ENCODE results near the gene SHANK1. TPM values are rescaled to one million over a fixed set of nuclear protein-coding genes. Genes with fewer than 3 reads are reported as not detected.
A peak's percentile ranks its signal among the peaks of the same experiment; 100 is the strongest.

Gene SHANK1
- total RNA-seq, 2 experiments from 2014 or later: 0.03 to 13.1 TPM

DNA sequence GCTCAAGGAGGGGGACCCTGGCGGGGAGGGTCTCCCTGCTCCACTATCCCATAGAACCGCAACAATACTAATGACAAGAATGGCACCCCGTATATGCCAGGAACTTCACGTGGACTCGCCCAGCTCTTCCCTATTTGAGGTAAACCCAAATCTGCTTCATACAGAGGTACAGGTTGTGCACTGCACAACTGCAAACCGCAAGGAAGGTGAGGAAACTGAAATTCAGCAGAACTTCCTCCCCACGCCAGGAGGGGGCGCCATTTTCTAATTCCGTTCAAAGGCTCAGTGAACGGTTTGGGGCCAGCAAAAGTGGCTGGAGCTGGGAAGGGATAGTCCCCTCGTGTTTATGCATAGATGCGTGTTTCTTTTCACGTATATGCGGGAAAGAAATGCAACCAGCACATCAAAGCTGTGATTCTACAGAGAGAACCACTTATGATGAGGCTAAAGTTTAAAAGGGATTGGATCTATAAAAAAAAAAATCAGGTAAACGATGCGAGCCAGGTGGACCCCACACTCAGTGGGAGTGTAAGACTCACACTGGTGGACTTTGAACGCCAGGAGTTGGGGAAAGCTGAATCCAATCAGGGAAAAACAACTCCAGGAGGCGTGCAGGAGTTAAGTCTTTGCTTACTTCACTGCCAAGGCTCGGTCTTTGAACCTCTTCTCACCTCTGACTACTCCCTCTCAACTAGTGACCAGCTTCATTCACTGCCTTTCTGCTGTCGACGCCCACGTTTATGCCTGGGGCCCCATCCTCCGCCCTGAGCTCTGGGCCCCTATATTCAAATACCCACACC is 50.1 kb downstream of the SHANK1 start:
- Histone ChIP-seq H3K9me3 (ENCODE audit: low read length) (no peaks in the 10 kb centered on the region), H3K4me1 (ENCODE audit: insufficient read depth, low read length, poor library complexity, severe bottlenecking) (no peaks in the 10 kb centered on the region), H3K4me3 (ENCODE audit: low read depth, low read length, poor library complexity, severe bottlenecking) (no peak overlapping the region), H2AFZ (ENCODE audit: low read length) (no peak overlapping the region), H3K79me2 (ENCODE audit: insufficient read depth, low read depth, low read length) (no peaks in the 10 kb centered on the region), H3K27ac (ENCODE audit: low read depth, low read length, poor library complexity, severe bottlenecking) (no peak overlapping the region), H3K36me3 (ENCODE audit: insufficient read depth, low read length) (no peaks in the 10 kb centered on the region), H3K9me2 (ENCODE audit: insufficient read depth, low read length) (no peaks in the 10 kb centered on the region), H4K20me1 (ENCODE audit: insufficient read depth, low read length) (no peaks in the 10 kb centered on the region), H3K4me2 (ENCODE audit: low read length) (no peak overlapping the region)
- DNase-seq (ENCODE audit: low spot score): peak; percentile 47
- BruUV-seq (replicated peaks): no TSS peak
- CTCF ChIA-PET (ENCODE audit: unreplicated experiment): no interaction called here
- POLR2A ChIA-PET: no interaction called here
- TF ChIP-seq, protein P1, sequence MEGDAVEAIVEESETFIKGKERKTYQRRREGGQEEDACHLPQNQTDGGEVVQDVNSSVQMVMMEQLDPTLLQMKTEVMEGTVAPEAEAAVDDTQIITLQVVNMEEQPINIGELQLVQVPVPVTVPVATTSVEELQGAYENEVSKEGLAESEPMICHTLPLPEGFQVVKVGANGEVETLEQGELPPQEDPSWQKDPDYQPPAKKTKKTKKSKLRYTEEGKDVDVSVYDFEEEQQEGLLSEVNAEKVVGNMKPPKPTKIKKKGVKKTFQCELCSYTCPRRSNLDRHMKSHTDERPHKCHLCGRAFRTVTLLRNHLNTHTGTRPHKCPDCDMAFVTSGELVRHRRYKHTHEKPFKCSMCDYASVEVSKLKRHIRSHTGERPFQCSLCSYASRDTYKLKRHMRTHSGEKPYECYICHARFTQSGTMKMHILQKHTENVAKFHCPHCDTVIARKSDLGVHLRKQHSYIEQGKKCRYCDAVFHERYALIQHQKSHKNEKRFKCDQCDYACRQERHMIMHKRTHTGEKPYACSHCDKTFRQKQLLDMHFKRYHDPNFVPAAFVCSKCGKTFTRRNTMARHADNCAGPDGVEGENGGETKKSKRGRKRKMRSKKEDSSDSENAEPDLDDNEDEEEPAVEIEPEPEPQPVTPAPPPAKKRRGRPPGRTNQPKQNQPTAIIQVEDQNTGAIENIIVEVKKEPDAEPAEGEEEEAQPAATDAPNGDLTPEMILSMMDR (conservative IDR thresholded peaks at IDR 0.05; ENCODE audit: low read length): peak; percentile 94
- TF ChIP-seq EZH2phosphoT487 (IDR thresholded peaks at IDR 0.05; ENCODE audit: borderline replicate concordance, low read depth, low read length): no peak
- intact Hi-C loops (cut with micrococcal nuclease; ENCODE audit: unreplicated experiment): loop anchor here (1.0 kb wide), 1 partner anchor 114 kb away; no protein-coding TSS in a partner anchor

DNA sequence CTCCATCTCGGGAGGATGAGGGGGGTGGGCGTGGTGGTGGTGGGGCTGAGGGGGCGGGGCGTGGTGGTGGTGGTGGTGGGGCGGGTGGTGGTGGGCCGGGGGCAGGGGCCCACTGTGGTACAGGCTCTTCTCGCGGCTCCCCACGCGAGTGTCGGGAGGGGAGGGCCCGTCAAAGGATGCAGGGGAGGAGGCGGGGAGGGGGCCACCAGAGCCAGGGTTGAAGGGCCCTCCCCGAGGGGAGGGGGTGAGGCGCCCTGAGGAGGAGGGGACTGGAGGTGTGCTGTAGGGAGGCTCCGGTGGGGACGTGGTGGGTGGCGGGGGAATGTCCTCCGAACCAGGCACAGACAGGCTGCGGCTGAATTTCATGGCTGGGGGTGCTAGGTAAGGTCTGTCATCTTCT is 50.7 kb downstream of the SHANK1 start:
- no TSS peak for BruUV-seq (replicated peaks)
- Histone ChIP-seq H3K79me2 (ENCODE audit: insufficient read depth, low read depth, low read length) (no peaks in the 10 kb centered on the region), H3K4me2 (ENCODE audit: low read length) (no peak overlapping the region), H3K9me3 (ENCODE audit: low read length) (no peaks in the 10 kb centered on the region), H3K36me3 (ENCODE audit: insufficient read depth, low read length) (no peaks in the 10 kb centered on the region), H3K4me1 (ENCODE audit: insufficient read depth, low read length, poor library complexity, severe bottlenecking) (no peaks in the 10 kb centered on the region), H3K27ac (ENCODE audit: low read depth, low read length, poor library complexity, severe bottlenecking) (no peak overlapping the region), H3K9me2 (ENCODE audit: insufficient read depth, low read length) (no peaks in the 10 kb centered on the region), H2AFZ (ENCODE audit: low read length) (no peak overlapping the region), H4K20me1 (ENCODE audit: insufficient read depth, low read length) (no peaks in the 10 kb centered on the region), H3K4me3 (ENCODE audit: low read depth, low read length, poor library complexity, severe bottlenecking) (no peak overlapping the region)
- no peak for DNase-seq (ENCODE audit: low spot score)
- POLR2A ChIA-PET: no interaction called here
- no peak for TF ChIP-seq EZH2phosphoT487 (IDR thresholded peaks at IDR 0.05; ENCODE audit: borderline replicate concordance, low read depth, low read length)
- TF ChIP-seq, protein P1 (conservative IDR thresholded peaks at IDR 0.05; ENCODE audit: low read length): no peak
- CTCF ChIA-PET (ENCODE audit: unreplicated experiment): no interaction called here
- intact Hi-C loops (cut with micrococcal nuclease; ENCODE audit: unreplicated experiment): loop anchor here (1.0 kb wide), 1 partner anchor 114 kb away; no protein-coding TSS in a partner anchor

DNA sequence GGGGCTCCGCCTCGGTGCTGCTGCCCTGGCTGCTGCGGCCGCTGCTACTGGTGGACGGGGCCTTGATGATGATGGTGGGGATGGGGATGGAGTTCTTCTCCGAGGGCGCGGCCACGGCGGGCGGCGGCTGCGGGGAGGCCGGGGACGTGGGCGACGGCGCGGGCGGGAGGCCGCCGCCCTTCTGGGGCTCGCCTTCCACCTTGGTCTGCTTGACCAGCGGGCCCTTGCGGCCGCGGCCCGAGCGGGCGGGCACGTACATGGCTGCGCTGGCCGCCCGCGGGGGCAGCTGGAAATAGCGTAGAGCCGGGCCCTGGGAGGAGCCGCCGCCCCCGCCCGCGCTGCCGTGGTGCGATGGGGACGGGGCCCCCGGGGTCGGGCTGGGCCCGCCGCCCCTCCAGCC is 51.2 kb downstream of the SHANK1 start:
- no peaks in the 10 kb centered on the region for H3K4me1 ChIP-seq (ENCODE audit: insufficient read depth, low read length, poor library complexity, severe bottlenecking)
- no peaks in the 10 kb centered on the region for H3K9me3 ChIP-seq (ENCODE audit: low read length)
- no peak overlapping the region for H3K27ac ChIP-seq (ENCODE audit: low read depth, low read length, poor library complexity, severe bottlenecking)
- ChIA-PET POLR2A (no interaction called here), CTCF (ENCODE audit: unreplicated experiment) (no interaction called here)
- no peak overlapping the region for H3K4me3 ChIP-seq (ENCODE audit: low read depth, low read length, poor library complexity, severe bottlenecking)
- no peaks in the 10 kb centered on the region for H3K79me2 ChIP-seq (ENCODE audit: insufficient read depth, low read depth, low read length)
- intact Hi-C loops (cut with micrococcal nuclease; ENCODE audit: unreplicated experiment): no loop called here
- H3K36me3 ChIP-seq (ENCODE audit: insufficient read depth, low read length): no peaks in the 10 kb centered on the region
- no peaks in the 10 kb centered on the region for H4K20me1 ChIP-seq (ENCODE audit: insufficient read depth, low read length)
- no peak overlapping the region for H2AFZ ChIP-seq (ENCODE audit: low read length)
- BruUV-seq (replicated peaks): no TSS peak
- H3K4me2 ChIP-seq (ENCODE audit: low read length): no peak overlapping the region
- TF ChIP-seq, protein P1 (conservative IDR thresholded peaks at IDR 0.05; ENCODE audit: low read length): no peak
- TF ChIP-seq EZH2phosphoT487 (IDR thresholded peaks at IDR 0.05; ENCODE audit: borderline replicate concordance, low read depth, low read length): no peak
- no peak for DNase-seq (ENCODE audit: low spot score)
- no peaks in the 10 kb centered on the region for H3K9me2 ChIP-seq (ENCODE audit: insufficient read depth, low read length)

All from OCI-LY7 (cell line).